NCI-H146 treated with DMSO at 0.1 percent for 48 hours (cell line): ENCODE measurements around the gene DHCR7.

Experiments used
- DNase-seq: peaks from one replicate; lab custom pipeline; 2025; ENCODE audit not compliant: unreplicated experiment; lab: John Stamatoyannopoulos, UW

DHCR7 gene

GRCh38 chr11:71387200-71387599 is 61.0 kb downstream of the DHCR7 start:
- no peak for DNase-seq

- no peak for DNase-seq
Observed at GRCh38 chr11:71386202-71386601, 62.0 kb downstream of the DHCR7 start.

- DNase-seq = no peak
Observed at GRCh38 chr11:71385091-71385490, 63.1 kb downstream of the DHCR7 start.

- DNase-seq = peak; percentile 81
Observed at GRCh38 chr11:71384561-71384960, 63.6 kb downstream of the DHCR7 start.
